ENCODE measurements around the gene ZNF180.
A peak's percentile ranks its signal among the peaks of the same experiment; 100 is the strongest.
"Not testable (repeated sequence)": the region's sequence is repeated elsewhere in the genome, so short reads cannot be mapped to it uniquely, and the experiment has no call there.

Gene ZNF180

GRCh38 chr19:44496711-44497110 is 3.6 kb downstream of the ZNF180 start:
- DNase-seq: no peak

DNA sequence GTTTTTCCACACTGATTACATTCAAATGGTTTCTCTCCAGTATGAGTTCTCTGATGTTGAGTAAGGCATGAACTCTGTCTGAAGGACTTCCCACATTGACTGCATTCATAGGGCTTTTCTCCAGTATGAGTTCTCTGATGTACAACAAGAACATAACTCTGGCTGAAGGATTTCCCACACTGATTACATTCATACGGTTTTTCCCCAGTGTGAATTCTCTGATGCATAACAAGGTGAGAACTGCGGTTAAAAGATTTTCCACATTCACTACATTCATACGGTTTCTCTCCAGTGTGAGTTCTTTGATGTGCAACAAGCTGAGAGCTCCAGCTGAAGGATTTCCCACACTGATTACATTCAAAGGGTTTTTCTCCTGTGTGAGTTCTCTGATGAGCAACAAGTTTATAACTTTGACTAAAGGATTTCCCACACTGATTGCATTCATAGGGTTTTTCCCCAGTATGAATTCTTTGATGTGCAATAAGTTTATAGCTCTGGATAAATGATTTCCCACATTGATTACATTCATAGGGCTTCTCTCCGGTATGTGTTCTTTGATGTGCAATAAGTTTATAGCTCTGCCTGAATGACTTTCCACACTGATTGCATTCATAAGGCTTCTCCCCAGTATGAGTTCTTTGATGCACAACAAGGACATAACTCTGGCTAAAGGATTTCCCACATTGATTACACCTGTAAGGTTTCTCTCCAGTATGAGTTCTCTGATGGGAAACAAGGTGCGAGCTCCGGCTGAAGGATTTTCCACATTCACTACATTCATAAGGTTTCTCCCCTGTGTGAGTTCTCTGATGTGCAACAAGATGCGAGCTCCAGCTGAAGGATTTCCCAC is 23.5 kb downstream of the ZNF180 start:
- no peak for DNase-seq

DNA sequence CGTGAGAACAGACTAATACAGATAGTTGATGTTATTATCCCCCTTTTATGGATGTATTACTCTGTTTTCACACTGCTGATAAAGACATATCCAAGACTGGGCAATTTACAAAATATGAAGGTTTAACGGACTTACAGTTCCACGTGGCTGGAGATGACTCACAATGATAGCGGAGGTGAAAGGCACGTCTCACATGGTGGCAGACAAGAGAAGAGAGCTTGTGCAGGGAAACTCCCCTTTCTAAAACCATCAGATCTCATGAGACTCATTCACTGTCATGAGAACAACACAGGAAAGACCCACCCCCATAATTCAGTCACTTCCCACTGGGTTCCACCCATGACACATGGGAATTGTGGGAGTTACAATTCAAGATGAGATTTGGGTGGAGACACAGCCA is 31.6 kb downstream of the ZNF180 start:
- DNase-seq: not testable (repeated sequence)

DNA sequence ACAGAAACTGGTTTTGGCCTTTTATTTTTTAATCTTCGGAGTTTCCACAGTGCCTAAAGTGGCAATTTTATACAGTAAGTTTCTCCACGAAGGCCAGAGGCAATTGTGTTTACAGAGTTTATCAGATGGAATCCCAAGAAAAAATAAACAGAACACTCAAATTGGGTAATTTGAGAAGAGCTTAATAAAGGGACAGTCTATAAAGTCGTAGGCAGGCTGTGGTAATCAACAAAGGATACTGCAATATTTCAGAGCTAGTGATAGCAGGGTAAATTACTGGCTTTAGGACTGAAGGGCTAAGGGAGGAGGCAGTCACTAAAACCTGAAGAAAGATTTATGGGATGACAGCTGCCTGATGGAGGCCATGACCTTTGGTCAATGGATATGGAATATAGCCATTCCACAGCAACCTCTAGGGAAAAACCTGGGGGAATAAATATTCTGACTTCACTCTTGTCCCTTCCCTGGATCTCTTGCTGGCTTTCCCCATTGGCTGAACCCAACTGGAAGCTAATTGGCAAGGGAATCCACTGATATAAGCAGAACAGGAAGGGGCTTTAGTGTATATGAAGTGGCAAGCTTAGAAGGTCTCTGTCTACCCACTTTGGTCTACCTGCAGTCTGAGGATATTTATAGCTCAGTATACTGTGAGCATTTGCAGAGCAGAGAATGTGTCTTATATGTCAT is 37.6 kb downstream of the ZNF180 start:
- DNase-seq: not testable (repeated sequence)

GRCh38 chr19:44456016-44456415 is 44.3 kb downstream of the ZNF180 start:
- not testable (repeated sequence) for DNase-seq

- no peak for DNase-seq
Observed at GRCh38 chr19:44455100-44455499, 45.2 kb downstream of the ZNF180 start.

GRCh38 chr19:44452367-44452766 is 48.0 kb downstream of the ZNF180 start:
- no peak for DNase-seq

DNA sequence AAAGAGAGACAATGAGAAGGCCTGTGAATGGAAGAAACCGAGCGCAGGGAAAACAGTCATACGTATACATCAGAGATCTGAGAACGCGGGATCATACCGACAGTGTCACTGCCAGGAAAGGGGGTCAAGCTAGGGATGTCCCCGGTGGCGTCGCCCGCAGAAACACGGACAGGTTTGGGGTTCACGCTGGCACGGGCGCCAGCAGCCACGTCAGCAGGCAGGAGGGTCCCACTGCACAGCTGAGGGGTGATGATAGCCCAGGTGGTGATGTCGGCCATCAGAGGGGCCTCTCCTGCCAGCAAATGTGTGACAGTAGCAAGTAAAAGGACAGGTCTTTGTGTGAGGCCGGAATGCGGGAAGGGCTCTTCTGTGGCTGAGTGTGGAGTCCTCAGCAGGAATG is 48.6 kb downstream of the ZNF180 start:
- no peak for DNase-seq

- DNase-seq: peak; percentile 65
Observed at GRCh38 chr19:44447916-44448674, 52.2 kb downstream of the ZNF180 start, which contains the start of gene ZNF229. Gene ZNF229 (minus strand): TSS chr19:44448472. CDS start chr19:44442847, 5,625 bp downstream.

GRCh38 chr19:44438441-44438840 is 61.9 kb downstream of the ZNF180 start:
- DNase-seq: no peak

DNA sequence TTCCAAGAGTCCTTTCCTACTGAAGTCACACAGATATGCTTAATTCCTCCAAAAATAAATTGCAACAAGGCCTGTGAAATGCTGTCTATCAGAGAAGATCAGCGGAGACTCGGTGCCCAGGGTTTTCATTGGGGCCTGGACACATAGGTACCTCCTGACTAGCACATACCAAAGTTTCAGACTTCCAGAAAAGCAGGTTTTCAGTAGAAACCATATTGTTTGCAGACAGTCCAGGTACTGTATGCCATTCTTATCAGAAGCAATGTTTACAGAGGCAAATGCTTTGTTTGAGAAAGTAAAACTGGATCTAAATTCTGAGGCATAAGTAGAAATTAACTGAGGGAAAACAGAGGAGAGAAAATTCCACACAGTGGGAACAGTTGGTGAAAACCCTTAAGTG is 64.9 kb downstream of the ZNF180 start:
- no peak for DNase-seq

DNA sequence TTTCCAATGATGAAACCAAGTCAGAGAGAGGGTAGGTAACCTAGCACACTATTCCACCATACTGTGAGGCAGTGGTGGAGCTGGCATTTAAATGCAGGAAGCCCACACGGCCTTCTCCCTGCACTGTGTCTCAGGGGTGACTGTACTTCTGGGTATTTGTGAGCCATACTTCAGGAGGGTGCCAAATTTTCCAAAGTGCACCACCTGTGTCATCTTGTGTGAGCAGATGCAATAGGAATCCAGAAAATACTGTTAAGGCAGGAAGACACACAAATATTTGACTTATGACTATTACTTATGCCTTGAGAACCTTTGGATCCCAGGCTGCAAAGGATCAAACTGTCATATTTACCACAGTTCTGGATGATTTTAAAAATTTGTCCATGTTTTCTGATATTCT is 69.4 kb downstream of the ZNF180 start:
- no peak for DNase-seq

All from CD4-positive, alpha-beta T cell treated with Interleukin-10 for 1 hour (primary cell).